ENCODE data around the gene AOC1. TPM values are rescaled to one million over a fixed set of nuclear protein-coding genes. Genes with fewer than 3 reads are reported as not detected.

The AOC1 gene
- total and polyA plus RNA-seq, 10 of the 15 experiments (the other 5 are each of a cell fraction or from before 2014, with no cell fraction given): 0.07 TPM; not detected in 9

DNA sequence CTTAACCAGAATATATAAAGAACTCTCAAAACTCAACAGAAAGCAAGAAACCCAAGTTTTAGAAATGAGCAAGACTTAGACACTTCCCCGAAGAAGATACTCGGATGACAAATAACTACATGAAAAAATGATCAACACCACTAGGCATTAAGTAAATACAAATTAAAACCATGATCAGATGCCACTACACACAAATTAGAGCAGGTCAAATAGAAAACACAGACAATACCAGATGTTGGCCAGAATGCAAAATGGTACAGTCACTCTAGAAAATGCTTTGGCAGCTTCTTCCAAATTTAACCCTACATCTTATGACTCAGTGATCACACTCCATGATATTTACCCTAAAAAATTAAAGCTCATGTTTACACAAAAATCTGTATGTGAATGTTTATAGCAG lies 33.3 kb upstream of the AOC1 start:
- CTCF ChIA-PET: interaction anchor here (1.0 kb wide), 1 partner anchor 58 kb away, joined by 3 read pairs; no protein-coding TSS in a partner anchor
- no peaks in the 10 kb centered on the region for H3K4me1 ChIP-seq (ENCODE audit: control insufficient read depth, insufficient read depth, low read length)
- intact Hi-C loops (cut with micrococcal nuclease; ENCODE audit: unreplicated experiment) (no loop called here), in situ Hi-C loops (cut with MboI) (no loop called here)
- RAD21 ChIA-PET (ENCODE audit: unreplicated experiment): interaction anchor here (1.2 kb wide), 1 partner anchor 38 kb away, joined by 3 read pairs; no protein-coding TSS in a partner anchor
- H3K9ac ChIP-seq (ENCODE audit: control insufficient read depth, insufficient read depth, low read length): no peak overlapping the region
- no peak overlapping the region for H3K27ac ChIP-seq (ENCODE audit: control insufficient read depth, insufficient read depth)
- no peak overlapping the region for H2AFZ ChIP-seq (ENCODE audit: control insufficient read depth, low read depth, low read length)
- no peaks in the 10 kb centered on the region; a peak in 1 of 4 replicates for H3K27me3 ChIP-seq (replicated peaks in 1 of 2; ENCODE audit: control insufficient read depth in 2 of 2, insufficient read depth in 2 of 2, low read length in 1 of 2)
- DNase-seq (ENCODE audit: low read depth, low spot score) (no peak), ATAC-seq (no peak), FAIRE-seq (no peak)
- H3K4me3 ChIP-seq: no peak overlapping the region
- H3K79me2 ChIP-seq (ENCODE audit: control insufficient read depth, insufficient read depth, low read length): no peaks in the 10 kb centered on the region
- BruUV-seq (replicated peaks): no TSS peak
- no peak overlapping the region for H3K4me2 ChIP-seq (ENCODE audit: control insufficient read depth, insufficient read depth)
- POLR2A ChIA-PET: interaction anchor here (0.9 kb wide), 1 partner anchor 16 kb away, joined by 3 read pairs; no protein-coding TSS in a partner anchor
- 0% methylated on average over 2 of the region's 2 CpGs for WGBS (ENCODE audit: insufficient coverage, insufficient replicate concordance, low lambda C conversion rate, missing lambda C conversion rate)
- H3K36me3 ChIP-seq (ENCODE audit: control insufficient read depth in 2 of 2, insufficient read depth in 2 of 2, low read length in 1 of 2): no peaks in the 10 kb centered on the region
- no peaks in the 10 kb centered on the region; the same call in 1 of the 3 replicates for H3K9me3 ChIP-seq (replicated peaks; ENCODE audit: control insufficient read depth, insufficient read depth, low read length)
- TF ChIP-seq ZNF592 (IDR thresholded peaks at IDR 0.05) (no peak), TAF1 (IDR thresholded peaks at IDR 0.05; ENCODE audit: borderline replicate concordance, low read depth, low read length) (no peak), TCF12 (IDR thresholded peaks at IDR 0.05; ENCODE audit: low read depth, low read length) (no peak), POLR2A (IDR thresholded peaks at IDR 0.05; ENCODE audit: low read depth, low read length) (no peak), EP300 (IDR thresholded peaks at IDR 0.05; ENCODE audit: borderline replicate concordance in 1 of 2, control insufficient read depth in 1 of 2, low read depth in 2 of 2, low read length in 2 of 2) (no peak)
- SMC1A ChIA-PET (ENCODE audit: uncharacterized antibody, unreplicated experiment): interaction anchor here (0.6 to 2.0 kb wide), 5 partner anchors 8 to 260 kb away, joined by 3 to 11 read pairs (median 3); no protein-coding TSS in a partner anchor
- no peaks in the 10 kb centered on the region for H4K20me1 ChIP-seq (ENCODE audit: control insufficient read depth, insufficient read depth)

Measured in GM12878 (cell line).